Cardiac atrium fibroblast (primary cell): ENCODE data around the gene ABCC3. TPM values are rescaled to one million over a fixed set of nuclear protein-coding genes. Genes with fewer than 3 reads are reported as not detected.

Experiments
- total RNA-seq: library from RNA; depleted of rRNA; stranded (reverse); fragments of >200 nt; gene quantifications from 2 replicates; pipeline ENCODE4 v1.2.3, GENCODE V29; 2015

ABCC3 gene
- 16.6 and 26.1 TPM in 2 replicates for total RNA-seq

GRCh38 chr17:50634224-50634914 lies at the start of gene ABCC3:
Gene ABCC3 (plus strand): TSS chr17:50634881. CDS start chr17:50634937, 56 bp downstream.

GRCh38 chr17:50707289-50708049 lies 72.8 kb downstream of the ABCC3 start, which contains the start of gene ANKRD40:
Gene ANKRD40 (minus strand): TSS chr17:50707914. CDS start chr17:50707654, 260 bp downstream.

GRCh38 chr17:50719144-50719923 lies 84.7 kb downstream of the ABCC3 start, which contains the start of gene LUC7L3:
Gene LUC7L3 (plus strand): TSS chr17:50719603. CDS start chr17:50719733, 130 bp downstream.

Other genes starting within 250 kb of the ABCC3 start
- 177 and 181 TPM in 2 replicates for gene LRRC59, start 237.4 kb upstream of the ABCC3 start, total RNA-seq
- gene ACSF2, start 208.7 kb upstream of the ABCC3 start, total RNA-seq, result 19.0 and 37.2 TPM in 2 replicates
- not detected in 2 replicates for gene CHAD, start 166.0 kb upstream of the ABCC3 start, total RNA-seq
- gene RSAD1, start 156.0 kb upstream of the ABCC3 start, total RNA-seq, result 13.0 and 14.3 TPM in 2 replicates
- not detected in 2 replicates for gene MYCBPAP, start 126.4 kb upstream of the ABCC3 start, total RNA-seq
- not detected in 2 replicates for gene EPN3, start 102.1 kb upstream of the ABCC3 start, total RNA-seq
- gene SPATA20, start 87.7 kb upstream of the ABCC3 start, total RNA-seq, result 70.1 and 91.2 TPM in 2 replicates
- gene CACNA1G, start 74.2 kb upstream of the ABCC3 start, total RNA-seq, result 0.16 TPM in 1 of 2 replicates, not detected in the other
- gene ANKRD40, start 73.0 kb downstream of the ABCC3 start, total RNA-seq, result 19.6 and 23.8 TPM in 2 replicates
- 14.7 and 25.1 TPM in 2 replicates for gene LUC7L3, start 84.7 kb downstream of the ABCC3 start, total RNA-seq
- not detected in 2 replicates for gene ANKRD40CL, start 132.6 kb downstream of the ABCC3 start, total RNA-seq
- not detected in 2 replicates for gene WFIKKN2, start 200.7 kb downstream of the ABCC3 start, total RNA-seq
- gene TOB1, start 231.5 kb downstream of the ABCC3 start, total RNA-seq, result 2.9 and 6.5 TPM in 2 replicates